GM21786 (cell line): ENCODE data around the gene SLC9A7.

Source experiments
- ATAC-seq: cut with Tn5 transposase; IDR thresholded peaks from one replicate; pipeline ENCODE4 v1.9.1; 2021; ENCODE audit not compliant: unreplicated experiment

Gene SLC9A7

GRCh38 chrX:46575586-46575985 lies 183.3 kb downstream of the SLC9A7 start:
- no peak for ATAC-seq

- ATAC-seq = no peak
Measured at GRCh38 chrX:46574774-46575381, 184.0 kb downstream of the SLC9A7 start.

GRCh38 chrX:46573892-46574773 lies 184.8 kb downstream of the SLC9A7 start:
- peak; percentile 24 for ATAC-seq

DNA sequence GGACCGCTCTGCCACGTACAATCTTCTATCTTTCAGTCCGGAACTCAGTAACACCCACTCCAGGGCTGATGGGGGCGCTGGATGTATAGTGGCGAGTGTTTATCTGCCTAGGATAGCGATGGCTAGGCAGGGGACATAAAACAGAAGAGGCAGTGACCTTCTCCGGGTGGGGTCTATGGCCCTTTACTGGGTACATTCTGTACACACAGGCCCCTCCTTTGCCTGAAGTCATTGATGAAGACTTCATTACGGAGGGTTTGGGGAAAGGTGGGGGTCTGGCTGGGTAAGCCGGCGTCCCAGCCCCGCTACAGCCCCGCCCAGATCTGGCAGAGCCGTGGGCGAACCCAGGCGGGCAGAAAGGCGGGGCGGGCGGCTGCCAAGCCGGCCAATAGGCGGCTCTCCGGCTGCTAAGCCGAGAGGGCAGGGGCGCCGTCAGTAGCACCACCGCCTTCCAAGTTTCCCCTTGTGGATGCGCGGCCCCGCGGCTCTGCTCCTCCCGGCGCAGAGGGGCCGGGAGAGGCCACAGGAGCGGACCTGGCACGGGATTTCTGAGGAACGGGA lies 185.5 kb downstream of the SLC9A7 start, which contains the start of gene CHST7:
TSS of gene CHST7 (plus strand) at position 435 of the 561 bp plus-strand sequence. CDS start 167 bp downstream, outside the sequence.
- ATAC-seq = peak; percentile 38

DNA sequence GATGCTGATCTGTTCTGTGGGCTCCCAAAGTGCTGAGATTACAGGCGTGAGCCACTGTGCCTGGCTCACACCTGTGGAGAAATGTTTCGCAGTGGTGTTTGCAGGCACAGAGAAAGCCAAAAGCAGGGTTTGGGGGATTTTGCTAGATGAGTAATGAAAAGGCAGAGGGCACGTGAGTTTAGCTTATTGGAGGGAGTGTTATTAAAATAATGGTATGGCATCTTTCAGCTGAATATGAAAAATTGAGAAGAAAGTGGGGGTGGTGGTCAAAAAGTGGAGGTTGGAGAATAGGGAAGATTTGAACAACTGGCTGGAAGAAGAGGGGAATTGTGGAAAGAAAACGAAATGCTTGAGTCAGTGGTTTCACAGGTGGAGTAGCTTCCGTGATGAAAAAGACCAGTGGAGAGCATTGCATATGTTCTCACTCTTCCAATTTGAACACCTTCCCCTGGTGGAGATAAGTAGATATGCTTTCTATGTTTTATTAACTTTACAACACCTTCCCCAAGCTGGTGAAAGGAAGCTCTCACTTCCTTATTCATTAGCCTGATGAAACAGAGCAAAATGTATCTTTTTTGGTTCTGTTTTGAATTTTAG lies 186.5 kb downstream of the SLC9A7 start:
- peak; percentile 38 for ATAC-seq

DNA sequence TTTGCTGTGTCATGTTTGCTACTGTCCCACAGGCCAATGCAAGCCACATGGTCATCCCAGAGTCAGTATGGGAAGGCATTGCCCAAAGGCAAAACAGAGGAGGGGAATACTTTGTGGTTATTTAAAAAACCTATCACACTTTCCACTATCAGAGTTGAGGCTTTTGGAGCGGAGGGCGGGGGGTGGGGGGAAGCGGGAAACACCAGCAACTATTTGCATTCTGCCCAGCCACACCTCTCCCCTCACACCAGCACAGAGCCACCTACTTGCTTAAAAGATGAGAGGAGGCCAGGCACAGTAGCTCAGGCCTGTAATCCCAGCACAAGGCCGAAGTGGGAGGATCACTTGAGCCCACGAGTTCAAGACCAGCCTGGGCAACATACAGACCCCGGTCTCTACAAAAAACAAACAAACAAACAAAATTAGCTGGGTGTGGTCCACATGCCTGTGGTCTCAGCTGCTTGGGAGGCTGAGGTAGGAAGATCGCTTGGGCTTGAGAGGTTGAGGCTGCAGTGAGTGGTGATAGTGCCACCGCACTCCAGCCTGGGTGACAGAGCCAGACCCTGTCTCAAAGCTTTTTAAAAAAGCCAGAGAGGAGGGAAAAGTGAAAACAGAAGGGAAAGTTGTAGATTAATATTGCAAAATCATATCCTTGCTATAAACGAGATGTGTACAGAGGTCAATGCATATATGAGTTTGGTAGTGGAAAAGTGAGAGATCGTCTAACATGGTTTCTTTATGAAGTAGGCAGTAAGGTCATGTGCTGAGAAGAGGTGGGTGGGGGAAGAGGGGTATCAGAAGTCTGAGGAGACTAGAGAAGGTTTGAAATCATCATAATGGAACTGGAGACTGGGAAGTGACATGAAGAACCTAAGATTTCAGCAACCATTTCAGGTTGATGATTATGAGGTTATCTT lies 187.2 kb downstream of the SLC9A7 start:
- ATAC-seq = no peak

GRCh38 chrX:46569621-46570020 lies 189.3 kb downstream of the SLC9A7 start:
- no peak for ATAC-seq

DNA sequence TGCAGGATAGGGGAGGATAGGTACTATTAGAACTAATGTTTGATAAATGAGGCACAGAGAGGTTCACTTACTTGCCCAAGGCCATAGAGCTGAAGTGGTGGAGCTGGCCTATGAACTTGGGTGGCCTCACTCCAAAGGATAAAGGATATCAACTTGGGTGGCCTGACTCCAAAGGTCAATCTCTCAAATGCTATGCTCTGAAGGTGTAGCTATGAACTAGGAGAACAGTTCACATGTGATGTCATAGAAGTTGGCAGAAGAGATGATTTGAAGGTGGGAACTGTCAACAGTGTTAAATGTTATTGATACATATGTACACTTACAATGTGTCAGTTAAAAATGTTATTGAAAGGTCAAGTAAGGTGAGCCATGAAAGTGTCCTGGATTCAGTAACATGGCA lies 191.5 kb downstream of the SLC9A7 start:
- ATAC-seq = no peak

GRCh38 chrX:46561824-46562657 lies 196.9 kb downstream of the SLC9A7 start:
- ATAC-seq = peak; percentile 97

DNA sequence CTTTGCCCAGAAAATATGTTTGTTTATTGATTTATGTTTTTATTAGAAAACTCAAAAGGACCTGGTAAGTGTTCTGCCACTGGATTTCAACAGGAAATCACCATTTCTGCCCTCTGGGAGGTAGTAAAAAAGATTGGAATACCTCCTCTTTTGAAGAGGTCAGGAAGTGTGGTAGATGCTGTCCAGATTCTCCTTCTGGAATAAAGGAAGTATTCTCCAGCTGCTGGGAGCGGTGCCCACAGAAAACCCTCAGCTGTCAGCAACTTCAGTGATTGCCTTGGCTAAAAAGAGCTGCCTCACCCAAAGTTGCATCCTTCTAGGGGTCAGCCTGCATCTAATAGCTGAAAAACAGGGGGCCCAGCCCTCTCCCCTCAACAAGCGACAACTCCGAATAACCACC lies 199.9 kb downstream of the SLC9A7 start:
- ATAC-seq = no peak

GRCh38 chrX:46554942-46555341 lies 204.0 kb downstream of the SLC9A7 start:
- ATAC-seq = no peak

GRCh38 chrX:46553935-46554334 lies 205.0 kb downstream of the SLC9A7 start:
- no peak for ATAC-seq

DNA sequence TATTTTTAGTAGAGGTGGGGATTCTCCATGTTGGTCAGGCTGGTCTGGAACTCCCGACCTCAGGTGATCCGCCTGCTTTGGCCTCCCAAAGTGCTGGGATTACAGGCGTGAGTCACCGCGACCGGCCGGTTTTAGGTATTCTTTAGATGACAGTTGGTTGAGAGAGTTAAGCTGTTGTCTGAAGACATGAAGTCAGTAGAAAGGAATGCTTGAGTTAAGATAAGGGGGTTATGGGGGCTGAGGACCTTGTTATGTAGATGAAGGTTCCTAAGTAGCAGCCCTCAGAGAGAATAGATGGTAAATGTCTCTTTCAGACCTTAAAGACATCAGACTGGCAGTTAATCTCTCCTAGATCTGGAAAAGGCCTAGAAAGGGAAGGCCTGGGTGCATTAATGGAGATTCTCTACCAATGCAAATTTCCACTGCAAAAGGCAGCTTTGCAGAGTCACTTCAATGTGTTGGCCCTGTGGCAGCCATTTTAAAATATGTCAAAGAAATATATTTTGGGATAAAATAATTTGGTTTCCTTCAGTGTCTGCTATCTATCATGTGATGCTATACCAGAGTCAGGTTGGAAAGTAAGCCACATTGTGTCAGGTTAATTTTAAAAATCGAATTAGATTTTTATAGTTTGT lies 207.3 kb downstream of the SLC9A7 start:
- no peak for ATAC-seq

DNA sequence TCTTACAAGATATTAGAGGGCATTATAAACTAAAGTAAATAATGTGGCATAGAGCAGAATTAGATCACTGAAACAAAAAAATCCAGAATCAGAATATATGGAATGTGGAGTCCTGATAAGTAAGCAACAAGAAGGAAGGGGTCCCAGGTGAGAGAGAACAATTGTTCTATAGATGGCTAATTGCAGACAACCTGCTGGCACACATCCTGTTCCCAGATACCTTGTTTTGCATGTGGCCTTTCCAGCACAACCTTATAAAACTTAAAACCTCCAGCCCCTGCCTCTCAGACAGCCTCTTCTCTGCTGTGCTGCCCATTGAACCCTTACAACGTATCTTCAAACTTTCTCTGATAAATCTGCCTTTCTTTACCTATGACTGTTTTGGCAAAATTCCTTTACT lies 209.0 kb downstream of the SLC9A7 start:
- no peak for ATAC-seq
